Measurements from ENCODE around the gene FAM149A.

FAM149A gene

DNA sequence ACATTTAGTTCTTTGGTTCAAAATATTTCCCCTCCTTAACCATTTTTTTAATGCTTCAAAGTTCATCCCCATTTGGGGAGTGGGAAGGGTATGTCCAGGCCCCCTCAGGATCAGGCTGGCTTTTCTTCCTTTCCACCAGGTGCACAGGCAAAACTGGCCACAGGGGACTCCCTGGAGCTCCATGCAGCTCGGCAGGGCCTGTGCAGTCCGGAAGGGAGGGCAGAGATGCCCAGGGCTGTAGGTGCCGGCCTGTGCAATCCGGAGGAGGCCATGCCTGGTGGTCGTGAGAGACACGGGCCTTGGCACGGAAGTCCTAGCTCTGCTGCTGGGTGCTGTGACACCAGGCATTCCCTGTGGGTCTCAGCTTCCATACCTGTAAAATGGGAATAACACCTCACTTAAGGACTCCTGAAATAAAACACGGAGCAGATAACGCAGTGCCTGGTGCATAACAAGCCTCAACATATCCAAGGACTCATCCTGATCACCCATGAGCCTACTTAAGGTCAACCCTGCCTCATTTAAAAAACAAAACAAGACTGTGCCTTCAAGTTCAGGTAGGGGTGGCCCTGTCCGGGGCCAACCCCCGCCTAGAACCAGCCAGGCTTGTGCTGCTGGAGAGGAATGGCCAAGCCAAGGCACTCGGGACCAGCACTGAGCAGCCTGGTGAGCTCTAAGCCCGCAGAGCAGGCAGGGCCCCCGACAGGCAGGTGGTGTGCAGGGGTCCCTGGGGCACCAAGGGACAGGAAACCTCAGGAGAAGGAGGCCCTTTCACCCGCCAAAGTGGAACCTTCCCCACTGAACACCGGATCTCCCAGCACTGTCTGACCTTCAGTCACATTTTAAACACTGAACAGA lies 65.7 kb downstream of the FAM149A start (continued):
- TF ChIP-seq, protein P1, sequence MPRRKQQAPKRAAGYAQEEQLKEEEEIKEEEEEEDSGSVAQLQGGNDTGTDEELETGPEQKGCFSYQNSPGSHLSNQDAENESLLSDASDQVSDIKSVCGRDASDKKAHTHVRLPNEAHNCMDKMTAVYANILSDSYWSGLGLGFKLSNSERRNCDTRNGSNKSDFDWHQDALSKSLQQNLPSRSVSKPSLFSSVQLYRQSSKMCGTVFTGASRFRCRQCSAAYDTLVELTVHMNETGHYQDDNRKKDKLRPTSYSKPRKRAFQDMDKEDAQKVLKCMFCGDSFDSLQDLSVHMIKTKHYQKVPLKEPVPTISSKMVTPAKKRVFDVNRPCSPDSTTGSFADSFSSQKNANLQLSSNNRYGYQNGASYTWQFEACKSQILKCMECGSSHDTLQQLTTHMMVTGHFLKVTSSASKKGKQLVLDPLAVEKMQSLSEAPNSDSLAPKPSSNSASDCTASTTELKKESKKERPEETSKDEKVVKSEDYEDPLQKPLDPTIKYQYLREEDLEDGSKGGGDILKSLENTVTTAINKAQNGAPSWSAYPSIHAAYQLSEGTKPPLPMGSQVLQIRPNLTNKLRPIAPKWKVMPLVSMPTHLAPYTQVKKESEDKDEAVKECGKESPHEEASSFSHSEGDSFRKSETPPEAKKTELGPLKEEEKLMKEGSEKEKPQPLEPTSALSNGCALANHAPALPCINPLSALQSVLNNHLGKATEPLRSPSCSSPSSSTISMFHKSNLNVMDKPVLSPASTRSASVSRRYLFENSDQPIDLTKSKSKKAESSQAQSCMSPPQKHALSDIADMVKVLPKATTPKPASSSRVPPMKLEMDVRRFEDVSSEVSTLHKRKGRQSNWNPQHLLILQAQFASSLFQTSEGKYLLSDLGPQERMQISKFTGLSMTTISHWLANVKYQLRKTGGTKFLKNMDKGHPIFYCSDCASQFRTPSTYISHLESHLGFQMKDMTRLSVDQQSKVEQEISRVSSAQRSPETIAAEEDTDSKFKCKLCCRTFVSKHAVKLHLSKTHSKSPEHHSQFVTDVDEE (CRISPR knock-in tag; IDR thresholded peaks at IDR 0.05) = no peak
- TF ChIP-seq, protein P2, sequence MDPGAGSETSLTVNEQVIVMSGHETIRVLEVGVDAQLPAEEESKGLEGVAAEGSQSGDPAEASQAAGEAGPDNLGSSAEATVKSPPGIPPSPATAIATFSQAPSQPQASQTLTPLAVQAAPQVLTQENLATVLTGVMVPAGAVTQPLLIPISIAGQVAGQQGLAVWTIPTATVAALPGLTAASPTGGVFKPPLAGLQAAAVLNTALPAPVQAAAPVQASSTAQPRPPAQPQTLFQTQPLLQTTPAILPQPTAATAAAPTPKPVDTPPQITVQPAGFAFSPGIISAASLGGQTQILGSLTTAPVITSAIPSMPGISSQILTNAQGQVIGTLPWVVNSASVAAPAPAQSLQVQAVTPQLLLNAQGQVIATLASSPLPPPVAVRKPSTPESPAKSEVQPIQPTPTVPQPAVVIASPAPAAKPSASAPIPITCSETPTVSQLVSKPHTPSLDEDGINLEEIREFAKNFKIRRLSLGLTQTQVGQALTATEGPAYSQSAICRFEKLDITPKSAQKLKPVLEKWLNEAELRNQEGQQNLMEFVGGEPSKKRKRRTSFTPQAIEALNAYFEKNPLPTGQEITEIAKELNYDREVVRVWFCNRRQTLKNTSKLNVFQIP (CRISPR knock-in tag; IDR thresholded peaks at IDR 0.05; ENCODE audit: borderline replicate concordance, low read depth) = no peak
- no peak for TF ChIP-seq ISL1 (CRISPR knock-in tag; IDR thresholded peaks at IDR 0.05)

DNA sequence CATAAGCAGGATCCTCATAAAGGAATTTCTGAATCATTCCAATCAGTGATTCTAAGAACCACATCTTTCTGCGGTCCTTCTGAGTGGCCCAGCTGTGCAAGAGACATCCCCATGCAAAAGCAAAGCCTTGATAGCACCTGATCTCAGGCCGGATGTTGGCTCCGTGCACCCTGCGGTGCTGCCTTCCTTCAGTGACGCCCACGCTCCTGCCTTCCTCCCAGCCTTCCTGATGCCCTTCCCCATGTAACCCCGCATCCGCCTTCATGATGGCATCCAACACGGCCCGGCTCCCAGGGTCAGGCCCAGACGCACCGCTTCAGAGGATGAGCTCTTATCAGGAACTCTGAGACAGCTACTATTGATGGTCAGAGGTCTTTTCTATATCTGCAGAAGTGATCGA lies 66.5 kb downstream of the FAM149A start:
- TF ChIP-seq, protein P3, sequence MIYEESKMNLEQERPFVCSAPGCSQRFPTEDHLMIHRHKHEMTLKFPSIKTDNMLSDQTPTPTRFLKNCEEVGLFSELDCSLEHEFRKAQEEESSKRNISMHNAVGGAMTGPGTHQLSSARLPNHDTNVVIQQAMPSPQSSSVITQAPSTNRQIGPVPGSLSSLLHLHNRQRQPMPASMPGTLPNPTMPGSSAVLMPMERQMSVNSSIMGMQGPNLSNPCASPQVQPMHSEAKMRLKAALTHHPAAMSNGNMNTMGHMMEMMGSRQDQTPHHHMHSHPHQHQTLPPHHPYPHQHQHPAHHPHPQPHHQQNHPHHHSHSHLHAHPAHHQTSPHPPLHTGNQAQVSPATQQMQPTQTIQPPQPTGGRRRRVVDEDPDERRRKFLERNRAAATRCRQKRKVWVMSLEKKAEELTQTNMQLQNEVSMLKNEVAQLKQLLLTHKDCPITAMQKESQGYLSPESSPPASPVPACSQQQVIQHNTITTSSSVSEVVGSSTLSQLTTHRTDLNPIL (CRISPR knock-in tag; IDR thresholded peaks at IDR 0.05; ENCODE audit: low read depth) = no peak
- TF ChIP-seq ZC3H10 (CRISPR knock-in tag; IDR thresholded peaks at IDR 0.05) (no peak), PPARA (CRISPR knock-in tag; IDR thresholded peaks at IDR 0.05; ENCODE audit: borderline replicate concordance) (no peak), BACH2 (CRISPR knock-in tag; IDR thresholded peaks at IDR 0.05; ENCODE audit: borderline replicate concordance) (no peak), CSDC2 (CRISPR knock-in tag; IDR thresholded peaks at IDR 0.05) (no peak), ZFP30 (CRISPR knock-in tag; IDR thresholded peaks at IDR 0.05) (no peak), RARB (CRISPR knock-in tag; IDR thresholded peaks at IDR 0.05) (no peak), ZNF565 (CRISPR knock-in tag; conservative IDR thresholded peaks at IDR 0.05; ENCODE audit: low read depth) (no peak)
- TF ChIP-seq, protein P1 (CRISPR knock-in tag; IDR thresholded peaks at IDR 0.05) = no peak
- no peak for ATAC-seq

DNA sequence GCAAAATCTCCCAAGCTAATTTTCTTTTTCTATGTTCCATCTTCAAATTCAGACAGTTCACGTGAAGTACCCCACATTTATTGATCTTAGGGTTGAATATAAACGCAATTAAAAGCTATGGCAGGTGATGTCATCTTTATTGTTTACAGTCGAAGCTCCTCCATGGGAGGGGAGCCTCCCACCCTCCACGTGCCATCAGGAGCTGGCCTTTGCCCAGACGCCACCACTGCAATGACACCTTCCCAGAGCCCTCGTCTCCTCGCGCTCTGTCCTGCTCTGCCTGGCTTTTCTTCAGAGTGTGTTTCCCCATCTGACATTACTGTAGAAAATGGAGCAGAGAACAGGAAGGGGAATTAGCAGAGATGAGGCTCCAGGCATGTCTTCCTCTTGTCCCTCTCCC lies 68.0 kb downstream of the FAM149A start:
- TF ChIP-seq, protein P2 (CRISPR knock-in tag; IDR thresholded peaks at IDR 0.05; ENCODE audit: borderline replicate concordance, low read depth) = no peak
- TF ChIP-seq ISL1 (CRISPR knock-in tag; IDR thresholded peaks at IDR 0.05) = no peak
- TF ChIP-seq ARNTL (CRISPR knock-in tag; IDR thresholded peaks at IDR 0.05; ENCODE audit: borderline replicate concordance, low read depth) = no peak
- no peak for TF ChIP-seq TCF4 (CRISPR knock-in tag; IDR thresholded peaks at IDR 0.05; ENCODE audit: borderline replicate concordance)
- no peak for TF ChIP-seq PPARA (CRISPR knock-in tag; IDR thresholded peaks at IDR 0.05; ENCODE audit: borderline replicate concordance)
- TF ChIP-seq BACH2 (CRISPR knock-in tag; IDR thresholded peaks at IDR 0.05; ENCODE audit: borderline replicate concordance) = no peak
- TF ChIP-seq, protein P3 (CRISPR knock-in tag; IDR thresholded peaks at IDR 0.05; ENCODE audit: low read depth) = no peak
- TF ChIP-seq, protein P4, sequence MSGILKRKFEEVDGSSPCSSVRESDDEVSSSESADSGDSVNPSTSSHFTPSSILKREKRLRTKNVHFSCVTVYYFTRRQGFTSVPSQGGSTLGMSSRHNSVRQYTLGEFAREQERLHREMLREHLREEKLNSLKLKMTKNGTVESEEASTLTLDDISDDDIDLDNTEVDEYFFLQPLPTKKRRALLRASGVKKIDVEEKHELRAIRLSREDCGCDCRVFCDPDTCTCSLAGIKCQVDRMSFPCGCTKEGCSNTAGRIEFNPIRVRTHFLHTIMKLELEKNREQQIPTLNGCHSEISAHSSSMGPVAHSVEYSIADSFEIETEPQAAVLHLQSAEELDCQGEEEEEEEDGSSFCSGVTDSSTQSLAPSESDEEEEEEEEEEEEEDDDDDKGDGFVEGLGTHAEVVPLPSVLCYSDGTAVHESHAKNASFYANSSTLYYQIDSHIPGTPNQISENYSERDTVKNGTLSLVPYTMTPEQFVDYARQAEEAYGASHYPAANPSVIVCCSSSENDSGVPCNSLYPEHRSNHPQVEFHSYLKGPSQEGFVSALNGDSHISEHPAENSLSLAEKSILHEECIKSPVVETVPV (CRISPR knock-in tag; IDR thresholded peaks at IDR 0.05) = no peak
- no peak for TF ChIP-seq ZNF8 (CRISPR knock-in tag; IDR thresholded peaks at IDR 0.05)
- TF ChIP-seq TOX (CRISPR knock-in tag; IDR thresholded peaks at IDR 0.05; ENCODE audit: borderline replicate concordance) = no peak
- TF ChIP-seq OSR1 (CRISPR knock-in tag; IDR thresholded peaks at IDR 0.05) = no peak
- TF ChIP-seq ZFP30 (CRISPR knock-in tag; IDR thresholded peaks at IDR 0.05) = no peak
- TF ChIP-seq SNAI2 (CRISPR knock-in tag; IDR thresholded peaks at IDR 0.05) = no peak
- no peak for ATAC-seq

All from SK-N-SH treated with all-trans-retinoic acid at 6 μM for 48 hours (cell line).